Measurements from ENCODE around the gene AIFM2.
"Not testable (repeated sequence)": the region's sequence is repeated elsewhere in the genome, so short reads cannot be mapped to it uniquely, and the experiment has no call there.

Gene AIFM2

DNA sequence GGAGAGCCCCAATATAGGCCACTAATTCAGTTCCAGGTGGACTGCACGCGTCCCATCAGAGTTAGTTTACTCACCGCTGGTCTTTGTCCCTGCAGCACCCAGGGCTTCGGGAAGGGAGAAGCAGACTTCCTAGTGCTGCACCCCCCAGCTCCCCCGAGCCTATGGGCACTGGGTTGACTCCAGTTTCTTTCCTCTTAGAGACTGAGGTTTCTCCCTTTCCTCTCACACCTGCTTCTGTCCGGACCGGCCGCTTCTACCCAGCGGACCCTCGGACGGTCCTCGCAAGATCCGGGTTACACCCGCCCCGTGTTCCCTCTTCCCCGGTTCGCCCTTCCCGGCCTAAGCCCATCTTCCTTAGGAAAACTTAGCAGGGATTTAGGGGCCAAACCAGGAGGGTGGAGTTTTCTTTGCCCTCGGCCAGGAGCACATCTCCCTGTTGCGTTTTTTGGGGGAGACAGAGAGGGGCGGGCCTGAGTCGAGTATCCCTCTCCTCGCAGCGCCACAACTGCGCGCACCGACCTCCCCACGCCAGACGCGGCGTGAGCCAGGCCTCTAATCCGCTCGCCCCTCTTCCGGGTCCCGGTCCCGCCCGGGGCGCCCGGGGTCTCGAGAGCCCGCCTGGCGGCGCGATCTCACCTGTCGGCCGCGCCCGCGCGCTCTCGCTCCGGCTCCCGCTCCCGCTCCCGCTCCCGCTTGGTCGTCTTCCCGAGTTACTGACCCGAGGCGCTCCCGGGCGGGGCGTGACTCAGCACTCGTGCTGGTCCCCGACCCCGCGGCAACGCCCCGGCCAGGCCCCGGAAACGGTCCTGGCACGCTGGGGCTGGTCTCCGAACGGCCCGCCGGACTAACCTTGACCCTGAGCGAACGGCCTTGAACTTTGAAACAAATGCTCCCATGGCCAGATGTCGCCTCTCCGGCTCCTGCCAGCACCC, at the start of gene AIFM2:
Gene AIFM2 (minus strand): TSS at position 728 of the 932 bp plus-strand sequence. CDS start 8,741 bp downstream, outside the sequence.
- DNase-seq (ENCODE audit: low read depth), result peak; percentile 83

DNA sequence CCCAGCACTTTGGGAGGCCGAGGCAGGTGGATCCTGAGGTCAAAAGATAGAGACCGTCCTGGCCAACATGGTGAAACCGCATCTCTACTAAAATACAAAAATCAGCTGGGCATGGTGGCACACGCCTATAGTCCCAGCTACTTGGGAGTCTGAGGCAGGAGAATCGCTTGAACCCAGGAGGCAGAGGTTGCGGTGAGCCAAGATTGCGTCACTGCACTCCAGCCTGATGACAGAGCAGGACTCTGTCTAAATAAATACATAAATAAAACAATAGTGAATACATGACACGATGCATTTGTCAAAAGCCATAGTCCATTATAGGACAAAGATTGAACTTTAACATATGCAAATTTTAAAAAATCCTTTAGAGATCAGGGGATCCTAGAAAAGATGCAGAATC, 46.6 kb upstream of the AIFM2 start:
- DNase-seq (ENCODE audit: low read depth), result not testable (repeated sequence)

DNA sequence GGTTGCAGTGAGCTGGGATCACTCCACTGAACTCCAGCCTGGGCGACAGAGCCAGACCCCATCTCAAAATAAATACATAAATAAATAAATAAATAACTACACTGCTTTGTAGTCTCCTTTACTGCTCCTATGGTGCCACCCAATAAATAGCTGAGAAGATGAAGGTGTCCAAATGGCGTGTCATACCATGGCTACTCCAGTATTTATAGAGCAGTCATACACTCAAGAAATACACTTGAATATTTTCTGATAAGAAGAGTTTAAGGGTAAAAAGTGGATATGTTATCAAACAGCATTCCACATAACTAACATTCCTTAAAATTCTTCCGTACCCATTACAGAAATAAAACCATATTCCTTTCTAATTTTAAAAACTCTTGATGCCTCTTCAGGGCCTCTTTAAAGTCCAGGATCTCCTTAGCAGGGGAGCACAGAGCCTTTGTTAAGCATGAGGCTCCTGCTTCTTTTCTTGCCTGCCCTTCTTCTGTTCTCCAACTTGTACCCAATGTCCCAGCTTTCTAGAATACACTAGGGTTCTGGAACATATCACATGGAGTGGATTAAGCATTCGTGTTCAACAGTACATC, 45.6 kb upstream of the AIFM2 start:
- DNase-seq (ENCODE audit: low read depth), result no peak

DNA sequence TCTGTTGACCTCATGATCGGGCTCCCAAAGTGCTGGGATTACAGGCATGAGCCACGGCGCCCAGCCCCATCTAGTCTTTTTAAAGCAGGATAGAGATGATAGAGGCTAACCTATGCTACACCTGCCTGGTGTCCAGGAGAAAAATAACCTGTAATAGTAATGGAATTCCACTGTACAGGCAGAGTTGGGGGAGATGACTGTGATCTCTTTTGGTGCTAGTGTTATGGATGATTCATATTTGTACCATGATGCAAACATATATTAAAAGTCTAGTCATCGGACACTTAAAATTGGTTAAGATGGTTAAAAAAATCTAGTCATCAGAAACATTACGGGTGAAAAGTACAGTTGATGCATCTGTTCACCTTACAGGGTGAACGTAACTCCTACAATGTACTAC, 43.8 kb upstream of the AIFM2 start:
- no peak for DNase-seq (ENCODE audit: low read depth)

DNA sequence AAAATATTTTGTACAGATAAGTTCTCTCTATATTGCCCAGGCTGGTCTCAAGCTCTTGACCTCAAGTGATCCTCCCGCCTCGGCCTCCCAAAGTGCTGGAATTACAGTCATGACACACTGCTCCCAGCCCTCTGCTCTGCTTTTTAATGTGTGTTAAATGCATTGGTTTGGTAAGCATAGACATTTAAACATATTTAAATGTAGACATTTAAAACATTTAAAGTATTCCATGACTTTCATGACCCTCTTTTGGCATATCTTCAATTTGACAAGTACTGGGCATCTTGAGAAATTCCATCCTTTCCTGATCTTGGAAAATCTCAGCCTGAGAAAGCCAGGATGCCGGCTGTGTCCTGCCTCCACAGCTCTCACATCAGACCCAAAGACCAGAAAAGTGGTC, 42.9 kb upstream of the AIFM2 start:
- DNase-seq (ENCODE audit: low read depth), result no peak

DNA sequence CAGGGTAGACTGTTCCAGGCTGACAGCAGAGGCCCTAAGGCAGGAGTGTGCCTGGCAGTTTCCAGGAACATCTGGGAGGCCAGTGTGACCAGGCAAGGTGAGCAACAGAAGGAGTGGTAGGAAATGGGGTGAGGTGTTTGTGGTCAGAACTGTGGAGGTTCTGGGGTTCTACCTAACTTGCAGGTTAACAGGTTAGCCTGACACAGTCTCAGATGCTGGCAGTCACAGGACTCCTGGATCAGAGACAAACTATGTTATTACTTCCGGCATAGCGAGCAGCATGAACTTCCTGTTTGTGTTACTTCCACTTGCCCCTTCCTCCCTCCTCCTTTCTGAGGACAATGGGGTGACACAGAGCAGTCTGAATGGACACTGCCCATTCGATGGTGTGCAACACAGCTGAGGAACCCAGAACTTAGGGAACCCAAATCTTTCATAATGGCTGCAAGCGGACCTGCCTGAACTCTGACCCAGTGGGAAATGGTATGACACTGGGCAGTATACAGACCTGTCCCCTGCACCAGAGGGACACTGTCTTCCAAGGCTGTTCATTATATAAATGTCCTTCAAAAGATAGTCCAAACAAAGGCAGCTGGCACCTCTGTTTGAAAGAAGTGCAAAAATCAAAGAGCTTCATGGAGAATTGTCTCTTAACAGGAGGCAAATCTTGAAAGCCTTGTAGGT, 41.6 kb upstream of the AIFM2 start:
- no peak for DNase-seq (ENCODE audit: low read depth)

DNA sequence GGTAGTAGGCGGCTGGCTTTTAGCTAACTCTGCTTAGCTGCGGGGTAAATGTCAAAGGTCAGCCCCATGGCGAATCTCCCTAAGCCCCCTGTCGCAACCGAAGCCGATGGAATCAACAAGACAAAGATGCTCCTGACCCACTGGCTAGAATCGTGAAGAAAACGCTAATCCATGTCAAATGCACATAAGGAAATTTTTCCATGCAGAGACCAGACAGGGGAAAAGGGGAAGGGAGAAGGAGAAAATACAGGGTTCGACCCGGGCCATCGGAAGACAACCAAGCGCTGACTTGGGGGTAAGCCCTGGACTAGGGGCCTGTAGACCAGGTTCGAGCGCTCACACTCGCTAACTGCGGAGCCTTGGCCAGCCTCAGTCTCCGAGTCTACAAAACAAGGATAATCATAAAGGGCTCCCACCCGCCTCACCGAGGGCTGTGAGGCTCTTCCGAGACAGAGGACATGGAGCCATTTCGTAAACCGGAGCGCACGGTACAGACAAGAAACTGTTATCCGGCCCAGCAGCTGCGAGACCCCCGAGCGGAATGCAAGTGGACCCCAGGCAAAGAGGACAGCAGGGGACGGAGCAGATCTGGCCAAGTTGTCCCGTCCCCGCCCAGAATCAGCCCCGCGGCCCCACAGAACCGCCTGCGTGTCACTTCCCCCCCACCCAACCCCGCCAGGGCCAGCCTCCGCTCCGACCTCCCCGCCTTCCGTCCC, 37.2 kb upstream of the AIFM2 start:
- DNase-seq (ENCODE audit: low read depth), result peak; percentile 20

DNA sequence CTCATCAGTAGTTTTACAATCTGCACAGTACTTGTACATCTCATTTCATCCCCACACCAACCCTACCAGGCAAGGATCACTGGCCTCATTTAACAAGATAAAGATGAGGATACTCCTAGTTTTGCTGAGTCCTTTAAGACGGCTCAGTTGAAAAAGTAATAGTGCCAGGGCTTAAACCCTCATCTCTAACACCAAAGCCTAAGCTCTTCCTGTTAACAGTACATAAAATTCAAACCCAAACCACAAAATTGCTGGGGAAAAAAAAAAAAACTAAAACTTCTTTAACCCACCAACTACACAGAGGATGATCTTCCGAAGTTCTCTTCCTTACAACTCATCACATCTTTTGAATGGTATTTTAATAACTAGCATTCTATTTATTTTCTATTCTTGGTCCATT, 36.4 kb upstream of the AIFM2 start:
- DNase-seq (ENCODE audit: low read depth), result no peak

DNA sequence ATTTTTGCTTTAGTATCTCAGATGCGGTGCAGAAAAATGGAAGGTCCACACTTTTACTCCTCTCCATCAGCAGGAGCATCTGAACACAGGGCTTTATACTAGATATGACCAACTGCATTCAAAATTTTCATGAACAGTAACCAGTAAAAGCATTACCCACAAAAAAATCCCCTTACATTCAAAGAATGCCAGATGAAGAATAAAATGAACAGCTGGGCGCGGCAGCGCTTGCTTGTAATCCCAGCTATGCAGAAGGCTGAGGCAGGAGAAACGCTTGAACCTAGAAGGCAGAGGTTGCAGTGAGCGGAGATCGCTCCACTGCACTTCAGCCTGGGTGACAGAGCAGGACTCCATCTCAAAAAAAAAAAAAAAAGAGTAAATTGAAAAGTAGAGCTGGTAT, 34.6 kb upstream of the AIFM2 start:
- DNase-seq (ENCODE audit: low read depth), result no peak

DNA sequence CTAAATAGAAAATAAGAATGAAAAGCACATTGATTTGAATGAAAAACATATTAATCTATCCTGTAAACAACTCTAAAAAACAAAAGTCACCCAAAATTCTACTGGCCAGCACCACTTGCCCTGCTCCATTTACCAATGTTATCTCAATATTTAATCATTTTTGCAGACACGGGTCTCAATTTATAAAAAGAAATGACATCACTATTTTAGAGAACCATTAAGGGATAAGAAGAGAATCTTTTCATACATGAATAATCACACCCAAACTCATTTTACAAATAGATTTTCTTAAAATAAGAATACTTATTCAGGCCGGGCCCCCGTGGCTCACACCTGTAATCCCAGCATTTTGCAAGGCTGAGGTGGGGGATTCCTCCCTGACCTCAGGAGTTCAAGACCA, 33.8 kb upstream of the AIFM2 start:
- no peak for DNase-seq (ENCODE audit: low read depth)

DNA sequence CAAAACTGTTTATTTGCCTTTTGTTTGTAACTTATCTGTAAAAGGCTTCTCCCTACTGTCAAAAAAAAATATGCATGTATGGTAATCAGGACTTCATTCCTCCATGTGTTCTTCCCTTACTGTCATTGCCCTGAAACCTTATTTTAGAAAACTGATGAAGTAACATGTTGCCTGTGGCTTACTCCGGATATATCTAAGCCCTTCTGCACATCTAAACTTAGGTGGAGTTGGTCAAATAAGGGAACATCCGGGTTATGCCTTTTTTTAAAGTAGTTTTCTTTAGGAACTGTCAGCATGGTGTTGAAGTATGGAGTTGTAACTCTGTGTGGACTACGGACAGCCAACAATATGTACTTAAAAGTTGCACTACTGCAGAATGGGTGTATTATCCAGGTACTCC, 31.5 kb upstream of the AIFM2 start:
- no peak for DNase-seq (ENCODE audit: low read depth)

DNA sequence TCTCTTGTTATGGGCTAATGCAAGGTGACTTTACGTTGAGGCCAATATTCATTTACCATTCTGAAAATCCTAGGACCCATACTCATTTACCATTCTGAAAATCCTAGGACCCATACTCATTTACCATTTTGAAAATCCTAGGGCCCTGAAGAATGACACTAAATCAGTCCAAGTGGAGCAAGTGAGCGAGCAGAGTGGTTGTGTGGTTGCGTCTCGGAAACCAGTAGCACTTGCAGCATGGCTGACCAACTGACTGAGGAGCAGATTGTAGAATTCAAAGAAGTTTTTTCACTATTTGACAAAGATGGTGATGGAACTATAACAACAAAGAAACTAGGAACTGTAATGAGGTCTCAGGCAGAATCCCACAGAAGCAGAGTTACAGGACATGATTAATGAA, 30.8 kb upstream of the AIFM2 start:
- no peak for DNase-seq (ENCODE audit: low read depth)

DNA sequence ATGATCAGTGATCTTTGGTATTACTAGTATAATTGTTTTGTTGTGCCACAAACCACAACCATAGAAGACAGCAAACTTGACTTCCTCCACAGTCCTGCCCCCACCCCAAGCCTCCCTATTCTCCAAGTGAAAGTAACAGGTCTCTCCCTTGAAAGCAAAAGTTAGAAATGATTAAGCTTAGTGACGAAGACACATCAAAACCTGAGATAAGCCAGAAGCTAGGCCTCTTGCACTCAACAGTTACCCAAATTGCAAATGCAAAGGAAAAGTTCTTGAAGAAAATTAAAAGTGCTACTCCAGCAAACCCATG, 30.2 kb upstream of the AIFM2 start:
- DNase-seq (ENCODE audit: low read depth), result no peak

DNA sequence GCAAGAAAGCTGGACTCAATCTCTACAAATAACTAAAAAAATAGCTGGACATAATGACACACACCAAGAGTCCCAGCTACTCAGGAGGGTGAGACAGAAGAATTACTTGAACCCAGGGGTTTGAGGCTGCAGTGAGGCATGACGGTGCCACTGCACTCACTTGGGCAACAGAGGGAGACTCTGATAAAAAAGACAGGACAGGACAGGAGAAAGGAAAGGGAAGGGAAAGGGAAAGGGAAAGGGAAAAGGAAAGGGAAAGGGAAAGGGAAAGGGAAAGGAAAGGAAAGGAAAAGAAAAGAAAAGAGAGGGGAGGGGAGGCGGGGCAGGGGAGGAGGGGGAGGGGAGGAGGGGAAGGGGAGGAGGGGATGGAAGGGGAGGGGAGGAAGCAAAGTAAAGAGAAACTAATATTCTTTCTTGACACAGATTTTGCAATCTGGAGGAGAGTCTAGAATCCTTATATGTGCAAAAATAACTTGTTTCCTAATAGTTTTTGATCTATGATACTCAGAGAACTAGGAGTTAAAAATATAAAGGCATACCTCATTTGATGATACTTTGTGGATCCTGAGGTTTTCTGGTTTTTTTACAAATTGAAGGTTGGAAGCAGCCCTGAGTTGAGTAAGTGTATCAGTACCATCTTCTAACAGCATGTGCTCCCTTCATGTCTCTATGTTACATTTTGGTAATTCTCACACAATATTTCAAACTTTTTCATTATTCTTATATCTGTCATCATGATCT, 29.7 kb upstream of the AIFM2 start:
- DNase-seq (ENCODE audit: low read depth), result no peak

DNA sequence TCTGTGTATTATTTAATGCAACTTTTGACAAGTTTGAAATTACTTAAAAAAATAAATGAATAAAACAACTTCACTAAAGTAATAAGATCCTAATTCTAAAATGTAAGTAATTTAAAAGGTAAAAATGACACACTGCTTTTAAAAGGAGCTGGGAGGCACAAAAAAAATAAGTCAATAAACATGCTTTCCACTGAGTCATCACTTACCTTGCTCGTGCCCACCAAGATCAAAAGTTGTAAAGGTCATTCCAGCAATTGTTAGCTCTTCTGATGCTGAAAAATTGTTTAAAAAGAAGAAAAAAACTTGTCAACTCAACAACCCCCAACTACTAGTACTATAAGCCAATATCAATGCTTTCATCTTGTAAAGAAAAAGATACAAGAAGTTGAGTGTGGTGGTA, 28.2 kb upstream of the AIFM2 start:
- DNase-seq (ENCODE audit: low read depth), result no peak

DNA sequence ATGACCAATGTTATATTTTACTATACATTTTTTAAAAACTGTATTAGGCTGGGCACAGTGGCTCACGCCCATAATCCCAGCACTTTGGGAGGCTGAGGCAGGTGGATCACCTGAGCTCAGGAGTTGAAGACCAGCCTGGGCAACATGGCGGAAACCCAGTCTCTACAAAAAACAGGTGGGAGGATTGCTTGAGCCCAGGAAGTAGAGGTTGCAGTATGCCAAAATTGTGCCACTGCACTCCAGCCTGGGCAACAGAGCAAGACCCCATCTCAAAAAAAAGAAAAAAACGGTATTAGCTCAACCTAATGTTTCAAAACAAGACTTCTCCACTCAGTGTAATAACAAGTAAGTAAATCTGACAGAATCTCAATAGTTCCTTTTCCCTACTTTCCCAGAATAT, 26.7 kb upstream of the AIFM2 start:
- DNase-seq (ENCODE audit: low read depth), result not testable (repeated sequence)

DNA sequence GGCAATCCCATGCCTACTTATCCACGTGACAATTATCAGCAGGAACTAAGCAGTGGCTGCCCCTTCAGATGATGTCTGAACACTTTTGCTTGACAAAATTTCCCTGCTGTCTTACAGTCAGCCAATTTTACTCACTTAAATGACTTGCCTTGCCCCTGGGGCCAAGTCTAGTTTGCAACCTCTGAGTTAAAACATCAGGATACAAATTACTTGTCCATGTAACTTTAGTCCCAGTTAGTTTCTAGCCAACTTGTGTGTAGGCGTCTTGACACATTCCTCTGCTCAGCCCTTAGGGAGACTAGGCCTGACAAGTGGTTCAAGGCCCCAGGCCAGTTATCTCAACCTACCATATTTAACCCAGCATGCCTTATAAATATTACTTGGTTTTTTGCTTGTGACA, 25.5 kb upstream of the AIFM2 start:
- no peak for DNase-seq (ENCODE audit: low read depth)

DNA sequence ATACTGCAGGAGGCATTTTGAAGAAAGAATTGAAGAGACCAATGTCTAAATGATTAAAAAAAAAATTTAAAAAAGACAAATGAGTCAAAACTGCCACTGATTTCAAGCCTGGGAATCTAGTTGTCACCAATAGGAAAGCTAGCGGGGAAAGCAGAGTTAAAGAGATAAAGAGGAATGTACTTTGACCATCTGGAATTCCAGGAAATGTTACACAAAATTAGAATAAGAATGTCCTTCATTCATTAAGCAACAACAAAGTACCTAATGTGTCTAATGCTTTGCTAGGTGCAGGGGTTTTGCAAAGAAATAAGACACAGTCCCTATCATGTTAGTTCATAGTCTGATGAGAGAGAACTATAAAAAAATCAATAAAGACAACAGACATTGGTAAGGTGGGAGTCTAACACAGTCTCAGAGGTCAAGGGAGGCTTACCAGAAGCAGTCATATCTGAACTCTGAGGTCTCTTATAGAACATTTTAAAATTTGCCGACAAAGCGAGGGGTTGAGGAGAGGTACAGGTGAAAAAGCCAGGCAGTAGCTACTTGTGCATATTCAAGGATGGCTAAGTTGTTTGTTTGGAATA, 22.7 kb upstream of the AIFM2 start:
- DNase-seq (ENCODE audit: low read depth), result no peak

DNA sequence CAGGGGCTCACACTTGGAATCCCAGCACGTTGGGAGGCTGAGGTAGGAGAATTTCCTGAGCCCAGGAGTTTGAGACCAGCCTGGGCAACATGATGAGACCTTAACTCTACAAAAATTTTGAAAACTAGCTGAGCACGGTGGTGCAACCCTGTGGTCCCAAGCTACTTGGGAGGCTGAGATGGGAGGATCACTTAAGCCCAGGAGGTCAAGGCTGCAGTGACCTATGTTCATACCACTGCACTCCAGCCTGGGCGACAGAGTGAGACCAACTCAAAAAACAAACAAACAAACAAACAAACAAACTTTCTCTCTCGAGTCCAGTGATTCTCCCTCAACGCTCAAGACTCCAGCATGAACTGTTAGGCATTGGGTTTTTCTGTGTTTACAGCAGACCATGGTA, 15.9 kb upstream of the AIFM2 start:
- DNase-seq (ENCODE audit: low read depth), result no peak

DNA sequence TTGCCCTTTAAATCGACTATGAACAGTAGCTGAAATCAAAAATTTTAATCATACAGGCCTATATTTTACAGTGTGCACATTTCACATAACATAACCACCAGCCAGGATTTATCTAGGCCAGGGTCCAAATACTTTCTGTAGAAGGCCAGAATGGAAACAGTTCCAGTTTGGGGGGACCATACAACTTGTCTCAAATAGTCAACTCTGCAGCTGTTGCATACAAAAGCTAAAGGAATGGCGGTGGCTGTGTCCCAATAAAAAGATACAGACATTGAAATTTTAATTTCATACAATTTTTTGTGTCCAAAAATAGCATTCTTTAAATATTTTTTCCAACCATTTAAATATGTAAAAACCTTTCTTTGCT, 14.6 kb upstream of the AIFM2 start:
- peak; percentile 38 for DNase-seq (ENCODE audit: low read depth)

DNA sequence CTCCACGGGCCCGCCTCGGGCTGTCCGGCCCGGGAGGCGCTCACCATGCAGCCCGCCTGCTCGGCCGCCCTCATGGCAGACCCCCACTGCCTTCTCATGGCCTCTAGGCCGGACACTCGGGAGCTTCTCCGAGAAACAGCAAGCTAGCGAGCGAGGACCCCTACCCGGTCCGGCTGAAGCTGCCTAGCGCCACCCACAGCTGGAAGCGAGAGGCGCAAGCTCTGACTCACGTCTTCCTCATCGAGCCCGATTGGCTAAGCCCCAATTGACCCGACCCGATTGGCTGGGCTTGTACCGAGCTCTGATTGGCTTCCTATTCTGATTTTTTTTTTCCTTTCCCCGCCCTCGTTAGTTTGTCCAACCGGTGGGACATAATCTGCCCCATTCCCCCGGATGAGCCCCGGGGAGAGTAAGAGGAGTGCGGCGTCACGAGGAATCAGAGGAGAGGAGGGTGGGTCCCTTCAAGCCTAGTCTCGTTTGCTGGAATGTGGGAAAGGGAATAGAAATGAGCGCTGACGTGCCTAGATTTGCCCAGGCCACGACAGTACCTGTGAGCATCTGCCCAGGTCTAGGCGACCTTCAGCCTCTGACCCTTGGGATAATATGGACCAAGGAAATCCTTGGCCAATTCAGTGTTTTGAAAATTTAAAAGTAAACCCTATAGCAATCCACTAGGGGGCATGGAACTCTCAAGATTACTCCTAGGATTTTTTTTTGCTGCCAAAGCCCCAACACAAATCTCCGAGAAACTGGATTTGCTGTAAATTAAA, 14.0 kb upstream of the AIFM2 start, which contains the start of gene TYSND1:
Gene TYSND1 (minus strand): TSS at position 212 of the 770 bp plus-strand sequence. CDS start 114 bp downstream, at position 98.
- DNase-seq (ENCODE audit: low read depth), result peak; percentile 97

All from fibroblast of gingiva (primary cell).